Measurements from ENCODE around the gene RCC2.
"Not testable (repeated sequence)": the region's sequence is repeated elsewhere in the genome, so short reads cannot be mapped to it uniquely, and the experiment has no call there.

The RCC2 gene

GRCh38 chr1:17463991-17464390, 24.5 kb upstream of the RCC2 start:
- H3K4me3 ChIP-seq (ENCODE audit: low read depth, low read length) = no peak overlapping the region
- TF ChIP-seq MYC (IDR thresholded peaks at IDR 0.05; ENCODE audit: low read depth, low read length) (no peak), POLR2A (IDR thresholded peaks at IDR 0.05; ENCODE audit: extremely low read depth, insufficient read length) (no peak), CTCF (IDR thresholded peaks at IDR 0.05; ENCODE audit: low read depth, low read length) (no peak)
- TF ChIP-seq, protein P1, sequence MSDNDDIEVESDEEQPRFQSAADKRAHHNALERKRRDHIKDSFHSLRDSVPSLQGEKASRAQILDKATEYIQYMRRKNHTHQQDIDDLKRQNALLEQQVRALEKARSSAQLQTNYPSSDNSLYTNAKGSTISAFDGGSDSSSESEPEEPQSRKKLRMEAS (IDR thresholded peaks at IDR 0.05; ENCODE audit: low read depth, low read length) = no peak
- DNase-seq (ENCODE audit: low read depth) = no peak

DNA sequence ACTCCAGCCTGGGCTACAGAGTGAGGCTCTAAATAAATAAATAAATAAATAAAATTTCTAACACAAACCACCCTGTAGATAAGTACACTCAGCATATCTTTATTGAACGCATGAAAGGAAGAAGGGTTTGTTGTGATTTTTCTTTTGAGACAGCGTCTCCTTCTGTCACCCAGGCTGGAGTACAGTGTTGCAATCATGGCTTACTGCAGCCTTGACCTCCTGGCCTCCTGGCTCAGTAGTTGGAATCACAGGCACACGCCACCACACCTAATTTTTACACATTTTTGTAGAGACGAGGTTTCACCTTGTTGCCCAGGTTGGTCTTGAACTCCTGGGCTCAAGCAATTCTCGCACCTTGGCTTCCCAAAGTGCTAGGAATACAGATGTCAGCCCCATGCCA, 23.2 kb upstream of the RCC2 start:
- no peak overlapping the region for H3K4me3 ChIP-seq (ENCODE audit: low read depth, low read length)
- no peak for DNase-seq (ENCODE audit: low read depth)
- TF ChIP-seq MYC (IDR thresholded peaks at IDR 0.05; ENCODE audit: low read depth, low read length) (no peak), POLR2A (IDR thresholded peaks at IDR 0.05; ENCODE audit: extremely low read depth, insufficient read length) (no peak), CTCF (IDR thresholded peaks at IDR 0.05; ENCODE audit: low read depth, low read length) (no peak)
- TF ChIP-seq, protein P1 (IDR thresholded peaks at IDR 0.05; ENCODE audit: low read depth, low read length) = no peak

GRCh38 chr1:17460219-17460618, 20.7 kb upstream of the RCC2 start:
- no peak for TF ChIP-seq POLR2A (IDR thresholded peaks at IDR 0.05; ENCODE audit: extremely low read depth, insufficient read length)
- TF ChIP-seq CTCF (IDR thresholded peaks at IDR 0.05; ENCODE audit: low read depth, low read length) = no peak
- TF ChIP-seq, protein P1 (IDR thresholded peaks at IDR 0.05; ENCODE audit: low read depth, low read length) = no peak
- TF ChIP-seq MYC (IDR thresholded peaks at IDR 0.05; ENCODE audit: low read depth, low read length) = no peak
- no peak overlapping the region for H3K4me3 ChIP-seq (ENCODE audit: low read depth, low read length)
- DNase-seq (ENCODE audit: low read depth) = no peak

DNA sequence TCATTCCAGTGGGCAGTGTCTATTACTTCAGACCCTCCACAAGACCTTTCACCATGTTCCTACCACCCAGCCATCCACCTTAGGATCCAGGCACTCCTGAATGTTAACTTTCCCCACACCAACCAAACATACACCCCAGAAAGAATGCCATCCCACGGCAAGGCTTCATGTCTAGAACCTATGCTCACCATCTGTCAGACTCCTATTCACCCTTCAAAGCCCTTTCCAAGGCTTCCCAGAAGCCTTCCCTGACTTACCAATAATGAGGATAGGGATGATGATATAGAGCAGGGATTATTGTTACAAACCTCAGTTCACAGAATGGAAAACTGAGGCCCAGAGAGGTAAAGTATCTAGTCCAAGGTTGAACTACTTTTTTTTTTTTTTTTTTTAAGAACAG, 19.3 kb upstream of the RCC2 start:
- H3K4me3 ChIP-seq (ENCODE audit: low read depth, low read length) = no peak overlapping the region
- DNase-seq (ENCODE audit: low read depth) = no peak
- no peak for TF ChIP-seq CTCF (IDR thresholded peaks at IDR 0.05; ENCODE audit: low read depth, low read length)
- no peak for TF ChIP-seq POLR2A (IDR thresholded peaks at IDR 0.05; ENCODE audit: extremely low read depth, insufficient read length)
- no peak for TF ChIP-seq MYC (IDR thresholded peaks at IDR 0.05; ENCODE audit: low read depth, low read length)
- TF ChIP-seq, protein P1 (IDR thresholded peaks at IDR 0.05; ENCODE audit: low read depth, low read length) = no peak

DNA sequence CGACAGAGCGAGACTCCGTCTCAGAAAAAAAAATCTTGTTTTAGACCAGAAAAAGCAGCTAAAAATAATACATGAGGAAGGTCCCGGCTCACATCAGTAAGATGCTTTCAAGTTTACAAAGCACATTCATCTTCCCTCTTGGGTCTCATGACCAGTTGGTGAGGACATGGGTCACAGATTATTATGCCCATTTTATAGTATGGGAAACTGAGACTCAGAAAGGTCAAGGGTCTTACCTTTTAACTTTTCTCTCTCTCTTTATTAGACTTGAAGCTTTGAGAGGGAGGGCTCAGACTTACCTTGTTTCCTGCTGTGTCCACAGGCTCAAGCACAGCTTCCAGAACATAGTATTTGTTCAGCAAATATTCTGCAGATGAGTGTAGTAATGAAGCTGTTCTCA, 13.2 kb upstream of the RCC2 start:
- no peak for TF ChIP-seq MYC (IDR thresholded peaks at IDR 0.05; ENCODE audit: low read depth, low read length)
- no peak for TF ChIP-seq CTCF (IDR thresholded peaks at IDR 0.05; ENCODE audit: low read depth, low read length)
- no peak for TF ChIP-seq POLR2A (IDR thresholded peaks at IDR 0.05; ENCODE audit: extremely low read depth, insufficient read length)
- TF ChIP-seq, protein P1 (IDR thresholded peaks at IDR 0.05; ENCODE audit: low read depth, low read length) = no peak
- no peak overlapping the region for H3K4me3 ChIP-seq (ENCODE audit: low read depth, low read length)
- DNase-seq (ENCODE audit: low read depth) = no peak

GRCh38 chr1:17452203-17452602, 12.7 kb upstream of the RCC2 start:
- not testable (repeated sequence) for H3K4me3 ChIP-seq (ENCODE audit: low read depth, low read length); DNase-seq (ENCODE audit: low read depth)

All from NB4 (cell line).